IgD-negative memory B cell (primary cell): ENCODE results near the gene ACACA. TPM values are rescaled to one million over a fixed set of nuclear protein-coding genes. Genes with fewer than 3 reads are reported as not detected.
A peak's percentile ranks its signal among the peaks of the same experiment; 100 is the strongest.

Experiments
- H3K27ac Mint-ChIP-seq, 3 donors: one replicate each; pipeline ENCODE4 v1.8.0; 2020 to 2022; ENCODE audit warnings: mild to moderate bottlenecking in 3 of 3, mixed read lengths in 3 of 3, moderate library complexity in 1 of 3
- H3K27me3 Mint-ChIP-seq: one replicate; pipeline ENCODE4 v1.8.0; 2021; ENCODE audit warnings: mixed read lengths
- H3K36me3 Mint-ChIP-seq: one replicate; pipeline ENCODE4 v1.8.0; 2020; ENCODE audit warnings: mild to moderate bottlenecking, mixed read lengths
- H3K4me1 Mint-ChIP-seq, 3 donors: one replicate each; pipeline ENCODE4 v1.8.0; 2020 to 2022; ENCODE audit warnings: mixed read lengths in 3 of 3, mild to moderate bottlenecking in 1 of 3
- H3K4me3 Mint-ChIP-seq, 4 donors: one replicate each; pipeline ENCODE4 v1.8.0; 2020 to 2022; ENCODE audit warnings: mild to moderate bottlenecking in 4 of 4, mixed read lengths in 4 of 4, moderate library complexity in 3 of 4
- H3K9me3 Mint-ChIP-seq, 3 donors: one replicate each; pipeline ENCODE4 v1.8.0; 2020 to 2021; ENCODE audit warnings: mixed read lengths in 3 of 3, mild to moderate bottlenecking in 1 of 3
- polyA plus RNA-seq: library from polyadenylated mRNA; unstranded; fragments of 300-500 nt; fragmentation: Illumina TruSeq; gene quantifications from one replicate; pipeline ENCODE4 v1.2.3, GENCODE V29; 2021

The ACACA gene
- polyA plus RNA-seq, 1 donor from 2014 or later, result 6.0 TPM

GRCh38 chr17:37060094-37060493 lies 346.5 kb downstream of the ACACA start:
- H3K27me3 Mint-ChIP-seq, result no peaks in the 10 kb centered on the region
- no peaks in the 10 kb centered on the region for H3K4me1 Mint-ChIP-seq
- H3K4me3 Mint-ChIP-seq, result no peak overlapping the region
- H3K27ac Mint-ChIP-seq, result no peak overlapping the region
- no peaks in the 10 kb centered on the region for H3K9me3 Mint-ChIP-seq
- H3K36me3 Mint-ChIP-seq, result peaks cover 10% of the 10 kb centered on the region

- Mint-ChIP-seq H3K36me3 (peaks cover 11% of the 10 kb centered on the region), H3K27me3 (no peaks in the 10 kb centered on the region), H3K27ac (no peak overlapping the region), H3K4me1 (no peaks in the 10 kb centered on the region), H3K9me3 (no peaks in the 10 kb centered on the region), H3K4me3 (no peak overlapping the region)
These were observed 347.1 kb downstream of the ACACA start for GRCh38 chr17:37059493-37059892.

- H3K27me3 Mint-ChIP-seq, result no peaks in the 10 kb centered on the region
- no peak overlapping the region for H3K27ac Mint-ChIP-seq
- peaks cover 16% of the 10 kb centered on the region for H3K36me3 Mint-ChIP-seq
- no peaks in the 10 kb centered on the region for H3K9me3 Mint-ChIP-seq
- no peak overlapping the region for H3K4me3 Mint-ChIP-seq
- no peaks in the 10 kb centered on the region for H3K4me1 Mint-ChIP-seq
These were observed 350.0 kb downstream of the ACACA start for GRCh38 chr17:37056622-37057021.

GRCh38 chr17:37054894-37055293 lies 351.7 kb downstream of the ACACA start:
- H3K27ac Mint-ChIP-seq, result peak overlapping the region in 2 of 3 donors; percentile 2 to 64
- H3K27me3 Mint-ChIP-seq, result no peaks in the 10 kb centered on the region
- no peak overlapping the region for H3K4me3 Mint-ChIP-seq
- no peaks in the 10 kb centered on the region for H3K9me3 Mint-ChIP-seq
- H3K4me1 Mint-ChIP-seq, result no peaks in the 10 kb centered on the region
- peaks cover 14% of the 10 kb centered on the region for H3K36me3 Mint-ChIP-seq

GRCh38 chr17:37052450-37052849 lies 354.2 kb downstream of the ACACA start:
- H3K4me1 Mint-ChIP-seq, result peaks cover 3 to 9% (median 5%) of the 10 kb centered on the region in 3 donors
- no peak overlapping the region for H3K27ac Mint-ChIP-seq
- H3K9me3 Mint-ChIP-seq, result no peaks in the 10 kb centered on the region
- peaks cover 10% of the 10 kb centered on the region for H3K36me3 Mint-ChIP-seq
- H3K4me3 Mint-ChIP-seq, result no peak overlapping the region
- H3K27me3 Mint-ChIP-seq, result no peaks in the 10 kb centered on the region

GRCh38 chr17:37051833-37052232 lies 354.8 kb downstream of the ACACA start:
- Mint-ChIP-seq H3K9me3 (no peaks in the 10 kb centered on the region), H3K36me3 (peaks cover 9% of the 10 kb centered on the region), H3K27ac (no peak overlapping the region), H3K4me1 (peaks cover 4 to 9% (median 6%) of the 10 kb centered on the region in 3 donors), H3K27me3 (no peaks in the 10 kb centered on the region), H3K4me3 (no peak overlapping the region)

- Mint-ChIP-seq H3K9me3 (no peaks in the 10 kb centered on the region), H3K27ac (no peak overlapping the region)
These were observed 355.3 kb downstream of the ACACA start for GRCh38 chr17:37051381-37051780.

GRCh38 chr17:37050920-37051319 lies 355.7 kb downstream of the ACACA start:
- no peaks in the 10 kb centered on the region for H3K9me3 Mint-ChIP-seq
- H3K36me3 Mint-ChIP-seq, result peaks cover 6% of the 10 kb centered on the region
- H3K4me1 Mint-ChIP-seq, result peaks cover 4 to 9% (median 6%) of the 10 kb centered on the region in 3 donors
- no peaks in the 10 kb centered on the region for H3K27me3 Mint-ChIP-seq
- H3K27ac Mint-ChIP-seq, result no peak overlapping the region
- no peak overlapping the region for H3K4me3 Mint-ChIP-seq

More at GRCh38 chr17:37051381-37051780, 355.3 kb downstream of the ACACA start:
- Mint-ChIP-seq H3K4me3 (no peak overlapping the region), H3K27me3 (no peaks in the 10 kb centered on the region), H3K36me3 (peaks cover 6% of the 10 kb centered on the region), H3K4me1 (peaks cover 4 to 9% (median 6%) of the 10 kb centered on the region in 3 donors)

GRCh38 chr17:37048811-37049210 lies 357.8 kb downstream of the ACACA start:
- peaks cover 9 to 17% (median 10%) of the 10 kb centered on the region in 3 donors for H3K4me1 Mint-ChIP-seq
- H3K36me3 Mint-ChIP-seq, result no peaks in the 10 kb centered on the region
- H3K9me3 Mint-ChIP-seq, result no peaks in the 10 kb centered on the region
- H3K4me3 Mint-ChIP-seq, result no peak overlapping the region
- H3K27ac Mint-ChIP-seq, result no peak overlapping the region
- H3K27me3 Mint-ChIP-seq, result no peaks in the 10 kb centered on the region

- Mint-ChIP-seq H3K27ac (peak overlapping the region; percentile 21 to 63 (median 40)), H3K9me3 (no peaks in the 10 kb centered on the region), H3K36me3 (no peaks in the 10 kb centered on the region), H3K27me3 (no peaks in the 10 kb centered on the region), H3K4me1 (peaks cover 10 to 17% (median 12%) of the 10 kb centered on the region in 3 donors), H3K4me3 (no peak overlapping the region)
These were observed 359.0 kb downstream of the ACACA start for GRCh38 chr17:37047631-37048104.

- Mint-ChIP-seq H3K27ac (no peak overlapping the region), H3K27me3 (no peaks in the 10 kb centered on the region), H3K4me1 (peaks cover 10 to 17% (median 12%) of the 10 kb centered on the region in 3 donors), H3K36me3 (no peaks in the 10 kb centered on the region), H3K9me3 (no peaks in the 10 kb centered on the region), H3K4me3 (no peak overlapping the region)
These were observed 361.2 kb downstream of the ACACA start for GRCh38 chr17:37045351-37045922.

- Mint-ChIP-seq H3K9me3 (no peaks in the 10 kb centered on the region), H3K27me3 (no peaks in the 10 kb centered on the region), H3K4me1 (peaks cover 10 to 14% (median 12%) of the 10 kb centered on the region in 3 donors), H3K4me3 (no peak overlapping the region), H3K36me3 (peaks cover 3% of the 10 kb centered on the region), H3K27ac (no peak overlapping the region)
These were observed 363.4 kb downstream of the ACACA start for GRCh38 chr17:37043201-37043600.

GRCh38 chr17:37041932-37042331 lies 364.7 kb downstream of the ACACA start:
- no peaks in the 10 kb centered on the region for H3K27me3 Mint-ChIP-seq
- H3K9me3 Mint-ChIP-seq, result no peaks in the 10 kb centered on the region
- H3K36me3 Mint-ChIP-seq, result peaks cover 4% of the 10 kb centered on the region
- no peak overlapping the region for H3K27ac Mint-ChIP-seq
- peaks cover 3 to 10% (median 8%) of the 10 kb centered on the region in 3 donors for H3K4me1 Mint-ChIP-seq
- H3K4me3 Mint-ChIP-seq, result no peak overlapping the region

GRCh38 chr17:37039269-37039668 lies 367.4 kb downstream of the ACACA start:
- peak overlapping the region in 1 of 3 donors; percentile 40 for H3K27ac Mint-ChIP-seq
- H3K4me1 Mint-ChIP-seq, result peaks cover 0 to 5% (median 2%) of the 10 kb centered on the region in 3 donors
- no peak overlapping the region for H3K4me3 Mint-ChIP-seq
- H3K27me3 Mint-ChIP-seq, result no peaks in the 10 kb centered on the region
- peaks cover 6% of the 10 kb centered on the region for H3K36me3 Mint-ChIP-seq
- no peaks in the 10 kb centered on the region for H3K9me3 Mint-ChIP-seq

GRCh38 chr17:37037590-37038155 lies 369.0 kb downstream of the ACACA start:
- Mint-ChIP-seq H3K9me3 (no peaks in the 10 kb centered on the region), H3K36me3 (peaks cover 8% of the 10 kb centered on the region), H3K27me3 (no peaks in the 10 kb centered on the region), H3K27ac (peak overlapping the region in 1 of 3 donors; percentile 59), H3K4me1 (peaks cover 0 to 2% (median 0%) of the 10 kb centered on the region in 3 donors), H3K4me3 (no peak overlapping the region)
